Endothelial cell (in vitro differentiated cells): Measurements from ENCODE around the gene DENND6A. TPM values are rescaled to one million over a fixed set of nuclear protein-coding genes. Genes with fewer than 3 reads are reported as not detected.

Experiments used
- DNase-seq: peaks from one replicate; pipeline ENCODE4 v3.0.0; 2021; ENCODE audit warnings: low spot score
- H3K27ac Mint-ChIP-seq: one replicate; pipeline ENCODE4 v1.8.0; 2021; ENCODE audit warnings: mixed read lengths, inconsistent platforms; ENCODE audit not compliant: unreplicated experiment
- H3K27me3 Mint-ChIP-seq: one replicate; pipeline ENCODE4 v1.8.0; 2021; ENCODE audit warnings: mild to moderate bottlenecking, moderate library complexity, mixed read lengths, inconsistent platforms; ENCODE audit not compliant: unreplicated experiment
- H3K36me3 Mint-ChIP-seq: one replicate; pipeline ENCODE4 v1.8.0; 2021; ENCODE audit warnings: mild to moderate bottlenecking, low read depth, mixed read lengths, inconsistent platforms; ENCODE audit not compliant: unreplicated experiment
- H3K4me1 Mint-ChIP-seq: one replicate; pipeline ENCODE4 v1.8.0; 2021; ENCODE audit warnings: mild to moderate bottlenecking, mixed read lengths, inconsistent platforms; ENCODE audit not compliant: unreplicated experiment
- H3K4me3 Mint-ChIP-seq: one replicate; pipeline ENCODE4 v1.8.0; 2021; ENCODE audit warnings: mild to moderate bottlenecking, mixed read lengths, inconsistent platforms; ENCODE audit not compliant: unreplicated experiment
- H3K9me3 Mint-ChIP-seq: one replicate; pipeline ENCODE4 v1.8.0; 2021; ENCODE audit warnings: mixed read lengths, inconsistent platforms; ENCODE audit not compliant: unreplicated experiment
- CTCF ChIP-seq: fragments of 200-600 bp; sonication (generic); IDR thresholded peaks from one replicate; pipeline ENCODE4 v1.5.0; 2021; ENCODE audit warnings: antibody characterized with exemption; ENCODE audit not compliant: unreplicated experiment
- total RNA-seq: library from RNA; stranded (reverse); fragmentation: NEBNext Ultra II Directional; extraction: Animal tissue kit (Norgen Biotek cat#: 25700); gene quantifications from one replicate; pipeline ENCODE4 v1.2.1, GENCODE V29; 2021; ENCODE audit not compliant: unreplicated experiment

DENND6A gene
- total RNA-seq, 1 donor from 2014 or later: 25.3 TPM

GRCh38 chr3:57689367-57690053, 3.4 kb downstream of the DENND6A start:
- Mint-ChIP-seq H3K36me3 (peaks cover 4% of the 10 kb centered on the region), H3K27me3 (peaks cover 3% of the 10 kb centered on the region), H3K9me3 (no peaks in the 10 kb centered on the region), H3K4me3 (no peak overlapping the region), H3K4me1 (peaks cover 7% of the 10 kb centered on the region), H3K27ac (no peak overlapping the region)
- TF ChIP-seq CTCF: no peak
- DNase-seq: no peak

DNA sequence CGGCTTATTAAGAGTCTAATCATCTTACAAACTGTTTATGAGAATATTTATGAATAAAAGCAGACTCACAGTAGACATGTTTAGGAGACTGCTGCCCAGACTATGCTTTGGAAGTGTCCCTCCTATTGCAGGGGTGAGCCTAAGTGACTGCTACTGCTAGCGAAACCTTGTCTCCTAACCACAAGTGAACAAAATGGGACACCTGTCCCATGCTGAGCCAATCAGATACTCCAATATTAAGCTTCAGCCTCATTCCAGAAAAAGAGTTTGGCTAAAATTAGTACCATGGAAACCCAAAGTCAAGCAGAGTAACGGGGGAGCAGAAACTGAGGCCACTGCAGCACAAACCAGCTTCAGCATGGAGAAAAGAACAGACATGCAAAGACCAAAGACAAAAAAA, 4.6 kb downstream of the DENND6A start:
- peaks cover 4% of the 10 kb centered on the region for H3K36me3 Mint-ChIP-seq
- no peak overlapping the region for H3K4me3 Mint-ChIP-seq
- H3K9me3 Mint-ChIP-seq: no peaks in the 10 kb centered on the region
- no peaks in the 10 kb centered on the region for H3K27me3 Mint-ChIP-seq
- DNase-seq: no peak
- no peak overlapping the region for H3K27ac Mint-ChIP-seq
- TF ChIP-seq CTCF: no peak
- peaks cover 7% of the 10 kb centered on the region for H3K4me1 Mint-ChIP-seq

DNA sequence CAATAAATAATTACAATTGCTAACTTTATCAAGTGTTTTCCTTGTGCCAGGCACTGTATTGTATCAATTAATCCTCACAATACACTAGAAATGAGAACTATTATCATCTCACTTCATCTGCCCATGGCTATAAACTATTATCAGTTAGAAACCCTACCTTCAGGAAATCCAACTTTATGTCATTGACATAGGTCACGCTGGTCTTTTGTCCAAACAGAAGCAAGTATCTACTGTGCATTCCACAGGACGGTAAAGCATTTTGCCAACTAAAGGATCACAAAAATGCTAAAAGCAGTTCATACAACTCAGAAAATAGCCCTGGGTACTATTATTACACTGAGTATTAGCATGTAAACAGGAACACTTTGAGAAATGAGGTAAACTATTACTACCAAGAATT, 9.6 kb downstream of the DENND6A start:
- H3K9me3 Mint-ChIP-seq: no peaks in the 10 kb centered on the region
- H3K36me3 Mint-ChIP-seq: peaks cover 4% of the 10 kb centered on the region
- H3K27me3 Mint-ChIP-seq: no peaks in the 10 kb centered on the region
- peaks cover 11% of the 10 kb centered on the region for H3K4me1 Mint-ChIP-seq
- no peak overlapping the region for H3K27ac Mint-ChIP-seq
- TF ChIP-seq CTCF: no peak
- no peak for DNase-seq
- H3K4me3 Mint-ChIP-seq: no peak overlapping the region

GRCh38 chr3:57682284-57682683, 10.6 kb downstream of the DENND6A start:
- no peak overlapping the region for H3K27ac Mint-ChIP-seq
- peak; percentile 47 for TF ChIP-seq CTCF
- peaks cover 11% of the 10 kb centered on the region for H3K4me1 Mint-ChIP-seq
- H3K36me3 Mint-ChIP-seq: peaks cover 3% of the 10 kb centered on the region
- no peaks in the 10 kb centered on the region for H3K9me3 Mint-ChIP-seq
- DNase-seq: no peak
- H3K4me3 Mint-ChIP-seq: no peak overlapping the region
- H3K27me3 Mint-ChIP-seq: no peaks in the 10 kb centered on the region

DNA sequence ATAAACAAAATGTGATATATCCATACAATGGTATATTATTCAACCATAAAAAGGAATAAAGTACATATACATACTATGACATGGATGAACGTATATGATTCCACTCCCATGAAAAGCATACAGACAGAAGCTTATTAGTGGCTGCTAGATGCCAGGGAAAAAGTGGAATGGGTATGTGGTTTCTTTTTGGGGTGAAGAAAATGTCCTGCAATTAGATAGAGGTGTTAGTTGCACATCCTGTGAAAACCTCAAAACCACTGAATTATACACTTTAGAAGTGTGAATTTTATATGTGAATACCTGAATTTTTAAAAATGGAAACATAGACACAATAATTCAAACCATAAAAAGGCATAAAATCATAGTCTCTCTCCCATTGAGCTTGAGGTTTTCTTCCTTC, 11.2 kb downstream of the DENND6A start:
- TF ChIP-seq CTCF: no peak

More for the DNA sequence above, 11.2 kb downstream of the DENND6A start:
- no peaks in the 10 kb centered on the region for H3K36me3 Mint-ChIP-seq
- H3K4me3 Mint-ChIP-seq: no peak overlapping the region
- H3K27ac Mint-ChIP-seq: no peak overlapping the region
- peaks cover 11% of the 10 kb centered on the region for H3K4me1 Mint-ChIP-seq
- H3K27me3 Mint-ChIP-seq: no peaks in the 10 kb centered on the region
- no peak for DNase-seq
- H3K9me3 Mint-ChIP-seq: no peaks in the 10 kb centered on the region
